C4-2B (cell line): ENCODE measurements around the gene GPR63.

Experiments used
- H3K27ac ChIP-seq: fragments of 450-650 bp; 2 replicates; pipeline ENCODE4 v1.5.1; 2017
- CTCF ChIP-seq: fragments of 450-650 bp; conservative IDR thresholded peaks from 2 replicates; pipeline ENCODE4 v1.5.1; 2017; ENCODE audit warnings: mild to moderate bottlenecking
- ZFX ChIP-seq: fragments of 450-650 bp; IDR thresholded peaks from 2 replicates; pipeline ENCODE4 v1.6.1; 2017

Gene GPR63

GRCh38 chr6:96864216-96865054 is 27.2 kb upstream of the GPR63 start:
- TF ChIP-seq CTCF (no peak), ZFX (no peak)
- no peak overlapping the region for H3K27ac ChIP-seq

- TF ChIP-seq CTCF (no peak), ZFX (no peak)
- no peak overlapping the region for H3K27ac ChIP-seq
Observed at GRCh38 chr6:96862560-96862959, 25.3 kb upstream of the GPR63 start.

GRCh38 chr6:96861588-96861987 is 24.3 kb upstream of the GPR63 start:
- TF ChIP-seq CTCF (no peak), ZFX (no peak)
- no peak overlapping the region for H3K27ac ChIP-seq

GRCh38 chr6:96856856-96857255 is 19.6 kb upstream of the GPR63 start:
- no peak overlapping the region for H3K27ac ChIP-seq
- TF ChIP-seq CTCF (no peak), ZFX (no peak)

- TF ChIP-seq ZFX (no peak), CTCF (no peak)
- no peak overlapping the region for H3K27ac ChIP-seq
Observed at GRCh38 chr6:96853083-96853482, 15.8 kb upstream of the GPR63 start.

GRCh38 chr6:96852605-96853004 is 15.3 kb upstream of the GPR63 start:
- no peak for TF ChIP-seq CTCF
- TF ChIP-seq ZFX, result no peak
- H3K27ac ChIP-seq, result no peak overlapping the region

GRCh38 chr6:96851858-96852257 is 14.6 kb upstream of the GPR63 start:
- TF ChIP-seq ZFX (no peak), CTCF (no peak)
- no peak overlapping the region for H3K27ac ChIP-seq
